ENCODE data around the gene BTBD9.

DNA sequence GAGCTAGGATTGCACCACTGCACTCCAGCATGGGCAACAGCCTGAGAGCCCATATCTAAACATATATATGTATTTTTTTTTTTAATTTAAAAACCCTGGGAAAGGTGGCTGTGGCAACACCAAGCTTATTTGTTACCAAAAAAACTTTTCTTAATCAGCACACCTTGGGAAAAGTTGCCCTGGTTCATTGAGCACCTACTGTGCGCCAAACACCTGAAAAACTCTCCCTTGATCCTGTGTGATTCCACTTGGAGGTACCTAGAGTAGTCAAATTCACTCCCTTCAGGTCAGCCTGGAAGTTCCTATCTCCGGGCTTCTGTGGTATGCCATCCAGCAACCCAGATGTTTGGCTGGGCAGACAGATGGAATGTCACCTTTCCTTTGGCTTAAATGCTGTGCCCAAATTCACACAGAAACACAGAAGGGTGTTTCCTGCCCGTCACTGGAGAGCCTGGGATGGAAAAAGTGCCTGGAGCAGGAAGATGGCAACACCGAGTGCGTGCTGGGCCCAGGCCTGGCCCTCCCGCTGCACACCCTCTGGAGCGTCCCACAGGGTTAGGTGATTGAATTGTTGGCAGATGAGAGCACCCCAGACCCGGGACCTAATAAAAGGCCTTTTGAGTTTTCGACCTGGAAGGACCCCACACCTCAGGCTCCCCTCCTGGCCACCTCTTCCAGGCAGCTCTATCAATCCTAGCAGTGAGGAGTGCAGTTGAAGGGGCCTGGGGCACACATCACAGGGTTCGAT, 482.7 kb downstream of the BTBD9 start:
- TF ChIP-seq, protein P1, sequence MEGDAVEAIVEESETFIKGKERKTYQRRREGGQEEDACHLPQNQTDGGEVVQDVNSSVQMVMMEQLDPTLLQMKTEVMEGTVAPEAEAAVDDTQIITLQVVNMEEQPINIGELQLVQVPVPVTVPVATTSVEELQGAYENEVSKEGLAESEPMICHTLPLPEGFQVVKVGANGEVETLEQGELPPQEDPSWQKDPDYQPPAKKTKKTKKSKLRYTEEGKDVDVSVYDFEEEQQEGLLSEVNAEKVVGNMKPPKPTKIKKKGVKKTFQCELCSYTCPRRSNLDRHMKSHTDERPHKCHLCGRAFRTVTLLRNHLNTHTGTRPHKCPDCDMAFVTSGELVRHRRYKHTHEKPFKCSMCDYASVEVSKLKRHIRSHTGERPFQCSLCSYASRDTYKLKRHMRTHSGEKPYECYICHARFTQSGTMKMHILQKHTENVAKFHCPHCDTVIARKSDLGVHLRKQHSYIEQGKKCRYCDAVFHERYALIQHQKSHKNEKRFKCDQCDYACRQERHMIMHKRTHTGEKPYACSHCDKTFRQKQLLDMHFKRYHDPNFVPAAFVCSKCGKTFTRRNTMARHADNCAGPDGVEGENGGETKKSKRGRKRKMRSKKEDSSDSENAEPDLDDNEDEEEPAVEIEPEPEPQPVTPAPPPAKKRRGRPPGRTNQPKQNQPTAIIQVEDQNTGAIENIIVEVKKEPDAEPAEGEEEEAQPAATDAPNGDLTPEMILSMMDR (IDR thresholded peaks at IDR 0.05): no peak
- TF ChIP-seq POLR2A (IDR thresholded peaks at IDR 0.05): no peak
